GM19238 (cell line): Measurements from ENCODE around the gene SSPN.
"Not testable (repeated sequence)": the region's sequence is repeated elsewhere in the genome, so short reads cannot be mapped to it uniquely, and the experiment has no call there.

ENCODE experiments used
- DNase-seq: peaks from one replicate; pipeline ENCODE4 v3.0.0; 2011; ENCODE audit warnings: low spot score; ENCODE audit not compliant: insufficient read length

The SSPN gene

DNA sequence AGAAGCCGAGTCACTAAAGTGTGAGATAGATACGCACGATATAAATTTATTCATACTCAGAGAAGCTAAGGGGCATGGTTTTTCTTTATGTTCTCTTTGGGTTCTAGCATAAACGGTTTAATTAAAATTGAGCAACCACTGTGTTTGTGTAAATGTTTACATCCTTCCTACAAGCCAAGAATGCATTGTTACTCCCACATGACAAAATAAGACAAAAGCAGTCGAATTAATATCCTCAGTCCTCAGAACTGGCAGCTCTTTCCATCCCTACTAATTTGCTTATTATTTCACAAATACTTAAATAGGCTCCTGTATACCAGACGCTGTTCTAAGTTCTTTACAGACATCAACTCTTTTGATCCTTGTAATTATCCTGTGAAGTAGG, 32.0 kb downstream of the SSPN start:
- no peak for DNase-seq

DNA sequence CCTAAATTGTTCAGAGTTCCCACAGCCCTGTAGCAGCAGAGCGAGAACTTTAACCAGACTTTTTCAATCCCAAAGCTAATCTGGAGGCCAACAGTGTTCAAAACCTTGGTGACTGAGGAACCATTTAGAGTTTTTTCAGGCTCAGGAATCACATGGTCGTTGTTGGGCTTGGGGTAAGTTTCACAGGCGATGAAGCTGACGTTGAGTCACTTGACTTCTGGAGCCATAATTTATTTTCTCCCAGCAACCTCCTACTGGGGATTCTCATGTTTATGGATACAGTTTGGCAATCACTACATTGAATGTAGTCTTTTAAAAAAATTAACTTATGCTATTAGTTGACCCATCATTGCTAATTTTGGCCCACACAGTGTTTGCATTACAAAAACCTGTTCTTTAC, 34.5 kb downstream of the SSPN start:
- no peak for DNase-seq

DNA sequence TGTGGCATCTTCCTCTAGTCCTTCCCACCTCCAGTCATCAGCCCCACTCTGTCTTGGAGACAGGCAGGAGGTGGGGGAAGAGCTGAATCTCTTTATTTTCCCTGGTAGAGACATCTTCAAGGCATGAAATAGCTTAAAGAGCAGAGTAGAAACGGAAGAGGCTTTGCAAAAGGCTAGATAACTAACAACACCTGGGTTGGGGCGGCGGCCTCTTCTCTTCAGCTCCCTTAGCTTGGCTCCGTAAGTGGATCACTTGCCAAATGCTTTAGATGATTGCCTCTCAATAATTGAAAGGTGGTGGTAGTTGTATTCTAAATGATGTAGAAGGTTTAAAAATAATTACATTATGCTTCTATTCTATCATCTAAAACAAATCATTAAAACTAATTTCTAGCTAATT, 36.1 kb downstream of the SSPN start:
- DNase-seq: no peak

DNA sequence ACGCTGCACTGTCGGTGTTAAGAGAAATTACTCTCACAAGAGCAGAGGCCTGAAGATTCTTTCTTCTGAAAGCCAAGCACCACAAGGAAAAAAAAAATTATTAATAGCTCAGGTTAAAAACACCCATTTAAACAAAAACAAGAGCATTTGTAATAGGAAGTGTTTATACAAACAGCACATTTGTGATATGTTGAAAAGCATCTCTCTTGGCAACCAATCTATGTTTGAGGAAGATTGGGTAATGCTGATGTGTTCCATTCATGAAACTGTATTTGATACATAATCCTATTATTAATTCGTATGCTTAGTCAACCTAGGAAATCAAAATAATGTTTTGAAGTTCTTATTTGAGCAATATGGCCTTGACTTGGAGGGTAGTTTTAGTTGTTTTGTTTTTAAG, 36.5 kb downstream of the SSPN start:
- DNase-seq: no peak

DNA sequence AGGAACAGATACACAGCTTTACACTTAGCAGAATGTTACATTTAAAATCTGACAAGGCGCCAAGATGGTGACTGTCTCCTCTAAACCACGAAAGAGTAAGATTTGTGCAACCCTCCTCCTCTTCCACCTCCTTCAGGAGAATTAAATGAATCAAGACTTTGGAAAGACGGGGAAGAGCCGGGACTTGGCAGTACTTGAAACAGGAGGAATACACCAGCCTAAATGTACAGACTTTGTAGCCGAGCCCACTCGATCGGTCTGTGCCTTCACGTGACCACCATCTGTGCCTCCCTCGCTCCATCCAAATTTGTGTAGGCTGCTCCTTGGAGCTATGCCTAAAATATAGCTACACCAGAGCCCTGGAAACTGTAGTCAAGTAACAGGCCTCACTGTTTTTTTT, 38.3 kb downstream of the SSPN start:
- no peak for DNase-seq

DNA sequence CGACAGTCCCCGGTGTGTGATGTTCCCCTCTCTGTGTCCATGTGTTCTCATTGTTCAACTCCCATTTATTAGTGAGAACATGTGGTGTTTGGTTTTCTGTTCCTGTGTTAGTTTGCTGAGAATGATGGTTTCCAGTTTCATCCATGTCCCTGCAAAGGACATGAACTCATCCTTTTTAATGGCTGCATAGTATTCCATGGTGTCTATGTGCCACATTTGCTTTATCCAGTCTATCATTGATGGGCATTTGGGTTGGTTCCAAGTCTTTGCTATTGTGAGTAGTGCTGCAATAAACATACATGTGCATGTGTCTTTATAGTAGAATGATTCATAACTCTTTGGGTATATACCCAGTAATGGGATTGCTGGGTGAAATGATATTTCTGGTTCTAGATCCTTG, 40.1 kb downstream of the SSPN start:
- DNase-seq: not testable (repeated sequence)

DNA sequence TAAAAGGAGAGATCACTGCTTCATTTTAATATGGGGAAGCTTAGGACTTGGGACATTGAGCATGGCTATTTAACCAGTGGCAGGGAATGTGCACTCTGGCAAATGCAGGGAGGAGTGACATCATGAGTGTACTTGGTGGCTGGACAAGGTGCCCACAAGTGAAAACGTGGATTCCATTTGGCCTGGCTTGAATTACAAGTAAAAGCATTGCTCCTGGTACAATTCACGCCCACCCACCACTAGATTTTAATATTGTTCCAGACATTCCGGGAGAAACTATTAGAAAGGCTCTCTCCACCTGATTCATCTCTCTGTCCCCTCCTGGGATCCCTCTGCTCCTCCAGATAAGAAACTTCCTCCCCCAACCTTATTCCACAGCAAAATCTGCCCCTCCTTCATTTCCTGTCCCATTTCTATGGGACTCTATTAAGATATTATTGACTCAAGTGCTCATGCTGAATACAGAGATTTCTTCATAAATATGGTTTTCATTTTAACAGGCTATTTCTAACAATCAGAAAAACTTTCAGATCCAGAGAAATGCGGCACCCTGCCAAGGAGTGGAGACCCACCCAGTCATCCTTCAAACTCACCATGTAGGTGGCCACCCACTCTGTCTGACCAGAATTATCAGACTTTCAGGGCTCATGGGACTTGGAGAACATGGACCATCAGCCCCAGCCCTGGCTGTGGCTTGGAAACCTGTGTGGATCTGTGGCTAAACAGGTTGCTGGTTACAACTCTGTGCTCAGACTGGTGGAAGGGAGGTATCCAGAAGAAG, 43.2 kb downstream of the SSPN start:
- DNase-seq: no peak

DNA sequence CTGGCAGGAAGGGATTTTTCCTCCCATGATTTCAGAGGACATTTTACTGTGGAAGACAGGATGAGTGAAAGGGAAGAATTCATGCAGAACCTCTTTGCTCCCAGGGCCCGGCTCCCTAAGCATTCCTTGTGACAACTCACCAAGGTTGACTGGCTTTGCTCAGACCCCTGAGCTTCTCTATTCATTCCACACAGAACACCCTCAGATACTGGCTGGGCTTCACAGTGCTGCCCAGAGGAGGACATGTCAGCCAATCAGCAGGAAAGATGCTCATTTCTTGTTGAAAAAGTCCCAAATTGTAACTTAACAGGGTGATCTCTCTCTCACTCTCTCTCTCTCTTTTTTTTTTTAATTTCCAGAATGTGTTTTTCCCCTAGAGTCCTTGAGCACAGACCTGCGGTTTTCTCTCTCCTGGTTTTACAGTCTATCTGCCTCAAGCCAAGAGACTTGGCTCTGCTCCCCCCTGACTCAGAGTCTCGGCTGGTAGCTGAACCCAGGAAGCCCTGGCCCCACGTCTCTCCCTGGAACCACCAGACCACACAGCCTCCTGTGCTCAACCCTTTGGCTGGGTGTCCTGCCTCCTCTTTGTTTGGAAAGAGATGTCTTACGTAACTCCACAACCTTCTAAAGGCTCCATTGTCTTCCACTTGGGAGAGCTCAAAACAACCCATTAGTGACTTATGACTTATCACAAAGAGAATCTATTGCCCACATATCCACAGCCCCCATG, 43.9 kb downstream of the SSPN start:
- DNase-seq: no peak

DNA sequence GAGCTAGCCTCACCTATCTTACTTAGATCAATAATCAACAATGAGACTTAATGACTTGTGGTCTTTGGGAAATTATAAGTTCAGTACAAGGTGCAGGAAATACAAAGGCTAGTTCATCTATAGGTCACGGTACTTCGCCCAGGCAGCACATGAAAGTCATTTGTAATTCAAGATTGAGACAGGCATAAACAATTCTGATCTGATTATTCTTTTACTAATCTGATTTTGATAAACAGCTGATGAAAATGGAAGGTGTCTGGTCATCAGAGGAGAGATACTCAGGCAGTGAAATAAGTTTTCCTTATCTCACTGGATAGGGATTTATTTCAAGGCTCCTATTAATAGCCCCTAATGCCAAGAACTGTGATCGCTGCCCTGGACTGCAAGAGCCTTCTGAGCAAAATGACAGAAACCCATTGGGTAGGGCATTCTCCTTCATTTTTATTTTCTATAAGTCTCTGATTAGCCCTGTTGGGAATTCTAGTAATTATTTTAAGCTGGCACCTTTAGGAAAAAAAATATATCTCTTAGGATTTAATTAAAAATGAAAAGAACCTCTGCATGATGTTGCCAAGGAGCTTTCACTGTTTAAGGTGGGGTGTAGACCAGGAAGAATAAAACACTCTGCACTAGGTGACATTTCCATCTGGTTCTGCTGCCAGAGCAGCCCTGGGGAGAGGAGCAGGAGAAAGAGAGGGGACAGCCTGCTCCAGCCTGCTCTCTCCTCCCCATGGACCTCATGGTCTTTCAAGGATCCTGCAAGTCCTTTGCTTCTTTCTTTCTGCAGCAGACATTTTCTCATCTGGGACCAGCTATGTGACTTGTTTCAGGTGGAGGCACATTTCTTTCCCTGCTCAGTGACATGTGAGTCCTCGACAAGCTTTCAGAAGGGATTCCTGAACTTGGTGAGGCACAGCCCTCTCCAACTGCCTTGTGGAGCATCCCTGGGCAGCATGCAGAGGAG, 44.8 kb downstream of the SSPN start:
- DNase-seq: no peak

DNA sequence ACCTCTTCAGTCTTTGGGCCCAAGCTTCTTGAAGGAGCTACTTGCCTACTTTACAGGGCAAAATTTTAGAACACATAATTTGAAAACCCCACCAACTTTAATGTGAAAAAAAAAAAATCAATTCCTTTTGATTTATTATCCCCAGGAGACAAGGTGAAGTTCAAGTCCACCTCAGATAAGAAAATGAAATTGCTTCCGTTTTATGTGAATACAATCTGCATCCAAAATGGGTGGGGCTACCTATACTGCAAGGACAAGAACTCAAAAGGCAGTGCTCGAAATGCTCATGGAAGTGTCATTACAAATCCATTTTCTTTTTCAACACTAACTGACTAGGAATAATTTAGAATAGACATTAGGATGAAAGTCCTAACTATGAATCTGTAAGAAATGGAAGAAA, 45.7 kb downstream of the SSPN start:
- DNase-seq: no peak

DNA sequence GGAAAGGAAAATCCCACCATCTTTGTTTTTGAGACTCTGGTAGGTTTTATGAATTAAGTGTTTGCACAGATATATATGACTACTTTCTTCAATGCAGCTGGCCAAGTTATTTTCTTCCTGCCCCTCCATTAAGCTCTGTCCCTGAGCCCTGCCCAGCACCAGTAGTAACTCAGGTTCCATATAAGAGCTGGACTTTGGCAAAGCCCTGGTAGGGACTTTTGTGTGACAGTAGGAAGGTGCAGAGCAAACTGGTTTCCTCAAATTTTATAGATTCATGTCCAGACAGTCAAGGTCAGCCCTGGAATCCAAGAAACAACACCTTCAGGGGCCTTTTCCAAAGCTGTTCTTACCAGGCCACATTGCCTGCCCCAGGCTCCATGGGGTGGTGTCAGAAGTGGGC, 47.3 kb downstream of the SSPN start:
- DNase-seq: no peak

DNA sequence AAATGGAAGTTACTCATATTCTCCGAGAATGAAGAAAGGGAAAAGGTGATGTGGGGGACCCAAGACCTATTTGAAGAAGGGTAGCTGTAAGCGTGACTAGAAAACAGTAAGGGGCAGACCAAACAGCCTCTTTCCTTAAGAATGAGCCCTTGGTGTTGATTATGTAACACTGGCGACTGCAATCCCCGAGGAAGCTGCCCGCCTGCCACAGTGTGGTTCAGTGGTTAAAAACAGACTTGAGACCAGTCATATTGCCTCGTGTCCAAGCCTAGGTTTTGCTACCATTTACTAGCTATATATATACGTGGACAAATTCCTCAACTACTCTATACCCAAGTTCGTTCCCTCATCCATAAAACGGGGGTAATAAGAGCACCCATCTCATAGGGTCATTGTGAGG, 49.1 kb downstream of the SSPN start:
- DNase-seq: no peak

DNA sequence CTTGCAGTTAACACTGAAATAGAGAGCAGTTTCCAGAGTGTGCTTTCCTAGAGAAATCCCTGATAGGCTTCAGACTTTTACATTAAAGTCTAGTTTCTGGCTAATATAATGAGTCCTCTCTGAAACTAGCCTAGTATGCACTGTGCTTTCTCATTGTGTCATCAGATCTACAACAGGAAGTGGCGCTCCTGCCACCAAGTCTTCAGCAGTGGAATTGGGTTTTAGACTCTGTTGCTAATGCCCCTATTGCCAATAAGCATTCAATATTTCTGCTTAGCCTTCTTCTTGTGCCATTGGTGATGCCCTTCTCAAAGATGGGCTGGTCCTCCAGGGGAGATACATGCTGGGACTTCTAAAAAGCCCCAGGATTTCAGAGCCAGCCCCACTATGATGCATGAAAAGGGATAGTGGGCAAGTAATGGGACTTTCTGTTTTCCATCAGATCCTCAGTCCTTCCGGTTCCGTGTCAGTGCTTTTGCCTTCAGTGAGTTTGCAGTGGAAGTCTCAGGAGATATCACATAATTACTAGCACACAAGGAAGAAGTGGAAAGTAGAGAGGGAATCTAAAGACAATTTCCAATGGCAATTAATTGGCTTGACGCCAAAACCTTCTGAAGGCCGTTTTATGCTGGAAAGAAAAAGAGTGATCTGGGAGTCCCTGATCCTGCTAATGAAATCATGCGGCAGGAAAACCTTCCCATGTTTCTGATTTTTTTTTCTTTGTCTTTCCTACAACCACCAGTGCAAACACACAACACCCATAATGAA, 50.0 kb downstream of the SSPN start:
- no peak for DNase-seq

DNA sequence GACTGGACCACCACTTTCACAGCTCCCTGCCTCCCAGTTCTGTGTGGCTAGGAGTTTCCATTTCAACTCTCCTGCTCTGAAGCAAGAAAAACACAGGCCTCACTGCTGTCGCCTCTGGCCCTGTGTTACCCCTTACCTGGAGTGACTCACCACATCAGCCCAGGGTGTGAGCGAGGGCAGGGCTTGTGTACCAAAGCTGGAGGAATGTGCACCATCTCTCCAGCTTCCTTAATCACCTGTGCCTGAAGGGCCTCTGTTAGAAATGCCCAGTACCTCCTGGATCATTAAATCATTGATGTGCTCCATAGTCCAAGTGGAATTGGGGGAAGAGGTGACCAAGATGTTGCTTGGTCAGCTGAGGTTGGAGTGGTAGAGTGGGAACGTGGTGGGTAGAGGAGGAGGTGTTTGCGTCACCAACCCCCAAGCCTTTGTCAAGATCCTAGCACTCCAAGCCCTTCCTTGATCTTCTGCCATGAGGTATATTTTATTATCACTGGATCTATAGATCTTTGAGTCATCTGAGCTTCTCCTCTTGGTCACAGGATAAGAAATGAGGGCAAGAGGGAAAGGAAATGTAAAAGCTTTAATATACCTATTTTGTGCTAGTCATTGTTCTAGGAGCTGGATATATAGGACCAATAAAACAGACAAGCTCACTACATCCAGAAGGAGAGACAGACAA, 51.3 kb downstream of the SSPN start:
- no peak for DNase-seq

DNA sequence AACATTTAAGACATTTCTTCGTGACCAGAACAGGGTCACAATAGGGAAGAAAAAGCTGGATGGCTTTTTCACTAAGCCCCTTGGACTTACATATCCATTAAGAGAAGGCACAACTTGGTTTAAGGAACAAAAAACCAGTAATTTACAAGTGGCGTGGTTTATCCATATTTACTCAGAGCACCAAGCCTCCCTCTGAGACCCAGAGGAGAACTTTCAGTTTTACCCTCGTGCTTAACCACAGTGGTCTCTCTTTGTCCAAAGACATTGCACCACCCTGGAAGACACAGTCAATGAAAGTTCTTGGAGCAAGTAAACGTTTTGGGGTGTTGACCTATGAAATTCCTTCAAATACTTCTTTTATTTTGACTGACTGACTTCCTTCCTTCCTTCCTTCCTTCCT, 52.5 kb downstream of the SSPN start:
- DNase-seq: no peak

DNA sequence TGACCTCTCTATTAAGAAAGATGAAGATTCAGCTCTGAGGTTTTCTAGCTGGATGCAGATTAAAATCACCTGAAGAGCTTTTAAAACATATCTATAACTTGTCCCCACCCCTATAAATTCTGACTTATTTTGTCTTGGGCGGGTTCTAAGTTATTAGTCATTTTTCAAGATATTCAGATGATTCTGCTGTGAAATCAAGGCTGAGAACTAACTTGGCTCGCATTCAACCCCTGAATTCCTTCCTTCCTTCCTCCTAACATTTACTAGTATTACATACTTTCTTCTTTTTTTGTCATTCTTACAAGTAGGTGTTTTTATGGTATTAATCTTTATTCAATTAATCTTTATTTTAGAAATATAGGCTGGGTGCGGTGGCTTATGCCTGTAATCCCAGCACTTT, 55.4 kb downstream of the SSPN start:
- no peak for DNase-seq

DNA sequence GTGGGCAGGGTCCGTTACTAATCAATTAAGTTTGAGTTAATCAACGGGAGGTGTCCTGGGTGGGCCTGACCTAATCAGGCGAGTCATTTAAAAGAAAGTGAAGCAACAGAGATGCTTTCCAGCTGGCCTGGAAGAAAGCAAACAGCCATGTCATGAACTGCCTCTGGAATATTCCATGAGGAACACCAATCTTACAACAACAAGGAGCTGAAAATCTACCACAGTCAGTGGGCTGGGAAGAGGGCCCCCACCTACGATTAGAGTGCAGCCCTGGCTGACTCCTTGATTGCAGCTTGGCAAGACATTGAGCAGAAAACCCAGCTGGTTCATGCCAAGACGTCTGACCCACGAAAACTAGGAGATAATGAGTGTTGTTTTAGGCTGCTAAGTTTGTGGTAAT, 56.2 kb downstream of the SSPN start:
- no peak for DNase-seq

DNA sequence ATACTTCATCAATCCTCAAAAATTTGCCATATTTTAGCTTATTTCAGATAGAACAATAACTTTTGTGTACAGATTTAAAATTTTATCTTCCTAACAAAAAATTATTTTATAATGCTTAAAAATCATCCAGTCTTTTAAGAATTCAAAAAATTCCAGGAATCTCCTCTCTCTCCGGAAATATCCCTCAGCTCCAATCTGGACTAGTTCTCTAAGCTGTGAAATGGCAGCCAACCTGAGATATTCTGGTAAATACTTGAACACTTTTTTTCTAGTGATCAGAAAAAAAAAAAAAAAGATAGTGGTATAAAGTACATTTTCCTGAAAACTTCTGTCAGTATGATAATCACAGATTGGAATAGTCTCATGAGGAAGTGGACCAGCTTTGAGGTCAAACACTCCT, 57.6 kb downstream of the SSPN start:
- no peak for DNase-seq

DNA sequence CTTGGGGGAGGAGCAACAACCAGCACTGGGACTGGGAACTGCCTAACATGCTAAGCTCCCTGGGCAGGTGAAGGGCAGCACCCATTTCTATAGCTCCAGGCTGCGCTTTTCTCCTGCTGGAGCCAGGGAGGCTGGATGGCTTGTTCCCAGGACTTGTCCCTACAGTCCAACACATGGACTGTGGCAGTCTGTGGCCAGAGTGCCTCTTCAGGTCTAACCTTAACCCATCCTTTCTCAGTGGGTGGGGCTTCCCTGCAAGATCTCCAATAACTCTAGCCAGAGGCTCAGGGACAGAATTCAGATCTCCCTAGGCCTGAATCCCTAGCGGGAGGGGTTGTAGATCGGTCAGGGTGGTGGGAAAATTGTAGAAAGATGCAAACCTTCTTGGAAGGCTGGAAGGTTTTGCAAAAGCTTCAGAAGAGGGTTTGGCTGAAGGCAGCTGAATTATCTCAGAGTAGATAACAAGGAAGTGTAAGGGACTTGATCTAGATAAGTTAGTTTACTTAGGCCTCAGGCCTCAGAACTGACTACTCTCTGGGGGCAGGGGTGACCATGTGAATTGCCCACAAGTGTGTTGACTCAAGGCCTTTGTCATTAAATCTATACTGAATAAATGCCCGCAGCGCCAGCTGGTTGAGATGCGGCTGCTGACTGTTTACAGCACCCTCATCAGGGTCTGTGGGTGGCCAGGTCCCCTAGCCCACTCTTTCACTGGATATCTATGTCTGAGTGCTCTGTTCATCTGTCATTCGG, 60.7 kb downstream of the SSPN start:
- DNase-seq: no peak
